ENCODE results near the gene TBL3. TPM values are rescaled to one million over a fixed set of nuclear protein-coding genes. Genes with fewer than 3 reads are reported as not detected.
A peak's percentile ranks its signal among the peaks of the same experiment; 100 is the strongest.

TBL3 gene
- polyA plus RNA-seq, 1 donor (not counting 4 experiments of a cell fraction or from before 2014, with no cell fraction given): 27.8 TPM

DNA sequence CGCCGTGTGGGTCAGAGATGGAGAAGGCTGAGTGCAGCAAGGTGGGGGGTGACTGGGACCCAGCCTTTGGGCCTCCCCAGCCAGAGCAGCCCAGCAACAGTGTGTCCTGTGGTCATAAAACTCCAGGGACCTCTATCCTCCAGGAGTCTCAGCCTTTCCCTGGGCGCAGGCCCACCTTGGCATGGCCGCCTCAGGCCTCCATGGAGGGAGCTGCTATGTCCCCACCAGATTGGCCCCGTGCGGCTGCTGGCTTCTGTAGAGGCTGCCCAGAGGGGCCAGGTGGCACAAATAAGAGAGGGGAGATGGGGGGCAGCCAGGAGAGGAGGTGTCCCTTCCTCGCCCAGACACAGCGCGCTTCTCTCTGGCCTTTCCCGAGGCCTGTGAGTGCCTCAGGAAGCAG, 15.3 kb downstream of the TBL3 start:
- Histone ChIP-seq H3K79me2 (ENCODE audit: control insufficient read depth, insufficient read depth, low read length) (peaks cover 2% of the 10 kb centered on the region), H3K4me1 (ENCODE audit: control insufficient read depth, extremely low read depth, insufficient read depth, low read length) (peaks cover 34% of the 10 kb centered on the region), H3K9me1 (ENCODE audit: control insufficient read depth, extremely low read depth, insufficient read depth, low read length) (peaks cover 2% of the 10 kb centered on the region), H3K36me3 (ENCODE audit: control insufficient read depth in 2 of 2, extremely low read depth in 1 of 2, insufficient read depth in 2 of 2, low read length in 2 of 2) (peaks cover 7 to 14% of the 10 kb centered on the region in 2 experiments), H3K9ac (ENCODE audit: control insufficient read depth, extremely low read depth, insufficient read depth, low read length) (no peak overlapping the region), H2AFZ (ENCODE audit: control insufficient read depth, low read length) (no peak overlapping the region), H3K9me3 (ENCODE audit: control insufficient read depth, low read depth, low read length) (no peaks in the 10 kb centered on the region), H4K20me1 (ENCODE audit: control insufficient read depth, extremely low read depth, insufficient read depth, low read length) (no peaks in the 10 kb centered on the region), H3K27ac (ENCODE audit: control insufficient read depth, insufficient read depth, low read length) (no peak overlapping the region), H3K4me3 (ENCODE audit: control insufficient read depth in 2 of 3, extremely low read depth in 1 of 3, insufficient read depth in 2 of 3, low read depth in 1 of 3, low read length in 3 of 3) (no peak overlapping the region), H3K27me3 (ENCODE audit: control insufficient read depth, extremely low read depth, insufficient read depth, low read length) (peaks cover 45% of the 10 kb centered on the region), H3K4me2 (ENCODE audit: control insufficient read depth, extremely low read depth, insufficient read depth, low read depth, low read length) (no peak overlapping the region)
- TF ChIP-seq EZH2 (IDR thresholded peaks at IDR 0.05; ENCODE audit: low read length): no peak
- TF ChIP-seq, protein P1, sequence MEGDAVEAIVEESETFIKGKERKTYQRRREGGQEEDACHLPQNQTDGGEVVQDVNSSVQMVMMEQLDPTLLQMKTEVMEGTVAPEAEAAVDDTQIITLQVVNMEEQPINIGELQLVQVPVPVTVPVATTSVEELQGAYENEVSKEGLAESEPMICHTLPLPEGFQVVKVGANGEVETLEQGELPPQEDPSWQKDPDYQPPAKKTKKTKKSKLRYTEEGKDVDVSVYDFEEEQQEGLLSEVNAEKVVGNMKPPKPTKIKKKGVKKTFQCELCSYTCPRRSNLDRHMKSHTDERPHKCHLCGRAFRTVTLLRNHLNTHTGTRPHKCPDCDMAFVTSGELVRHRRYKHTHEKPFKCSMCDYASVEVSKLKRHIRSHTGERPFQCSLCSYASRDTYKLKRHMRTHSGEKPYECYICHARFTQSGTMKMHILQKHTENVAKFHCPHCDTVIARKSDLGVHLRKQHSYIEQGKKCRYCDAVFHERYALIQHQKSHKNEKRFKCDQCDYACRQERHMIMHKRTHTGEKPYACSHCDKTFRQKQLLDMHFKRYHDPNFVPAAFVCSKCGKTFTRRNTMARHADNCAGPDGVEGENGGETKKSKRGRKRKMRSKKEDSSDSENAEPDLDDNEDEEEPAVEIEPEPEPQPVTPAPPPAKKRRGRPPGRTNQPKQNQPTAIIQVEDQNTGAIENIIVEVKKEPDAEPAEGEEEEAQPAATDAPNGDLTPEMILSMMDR (optimal IDR thresholded peaks at IDR 0.05 in 1 of 3, IDR thresholded peaks at IDR 0.05 in 1 of 3, conservative IDR thresholded peaks at IDR 0.05 in 1 of 3; ENCODE audit: extremely low read depth in 1 of 3, insufficient read depth in 2 of 3, low read length in 3 of 3): no peak
- DNase-seq (ENCODE audit: low read depth, low spot score) (no peak), FAIRE-seq (no peak)
- dilution Hi-C loops (cut with MboI; ENCODE audit: extremely low pct_ligation_motif_present, low sequenced_read_pairs): no loop called here

DNA sequence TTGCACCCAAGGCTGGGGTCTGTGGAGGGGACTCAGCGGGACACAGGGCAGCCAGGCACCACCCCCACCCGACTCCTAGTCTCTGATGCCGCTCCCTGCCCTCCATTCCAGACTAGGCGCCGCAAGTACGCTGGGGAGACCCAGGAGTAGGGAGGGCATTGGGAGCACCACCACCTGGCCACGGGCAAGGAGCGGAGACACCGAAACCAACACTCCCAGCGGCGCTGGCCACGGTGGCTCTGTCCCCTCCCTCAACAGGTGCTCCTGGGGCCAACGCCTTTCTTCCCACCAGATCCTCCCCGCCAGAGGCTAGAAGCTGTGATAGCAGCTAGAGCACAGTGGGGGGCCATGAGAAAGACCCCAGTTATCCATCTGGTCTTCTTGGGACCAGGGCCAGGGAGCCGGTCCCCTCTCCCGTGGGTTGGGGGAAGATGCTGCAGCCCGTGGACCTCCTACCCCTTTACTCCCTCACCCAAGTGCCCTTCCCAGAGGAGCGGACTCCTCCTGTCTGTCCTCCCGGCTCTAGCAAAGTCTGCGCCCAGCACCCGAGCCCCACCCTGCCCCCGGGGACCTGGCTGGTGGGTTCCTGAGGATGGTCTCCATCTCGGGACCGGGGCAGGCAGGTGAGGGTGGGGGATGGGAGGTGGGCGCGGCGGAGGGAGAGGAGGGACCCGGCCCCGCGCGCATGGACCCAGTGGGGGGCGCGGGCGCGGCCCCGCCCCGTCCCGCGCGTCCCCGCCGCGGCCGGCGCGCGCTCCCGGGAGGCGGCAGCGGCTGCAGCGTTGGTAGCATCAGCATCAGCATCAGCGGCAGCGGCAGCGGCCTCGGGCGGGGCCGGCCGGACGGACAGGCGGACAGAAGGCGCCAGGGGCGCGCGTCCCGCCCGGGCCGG, 17.6 kb downstream of the TBL3 start, which contains the start of gene SYNGR3:
TSS of gene SYNGR3 (plus strand) at position 762 of the 892 bp plus-strand sequence. CDS start 133 bp downstream, outside the sequence.
- Histone ChIP-seq H4K20me1 (ENCODE audit: control insufficient read depth, extremely low read depth, insufficient read depth, low read length) (no peaks in the 10 kb centered on the region), H3K4me2 (ENCODE audit: control insufficient read depth, extremely low read depth, insufficient read depth, low read depth, low read length) (peak within 1 kb of the TSS; percentile 66), H3K27me3 (ENCODE audit: control insufficient read depth, extremely low read depth, insufficient read depth, low read length) (peaks cover 30% of the 10 kb centered on the region), H3K9ac (ENCODE audit: control insufficient read depth, extremely low read depth, insufficient read depth, low read length) (peak within 1 kb of the TSS; percentile 28), H2AFZ (ENCODE audit: control insufficient read depth, low read length) (no peak within 1 kb of the TSS), H3K4me3 (ENCODE audit: control insufficient read depth in 2 of 3, extremely low read depth in 1 of 3, insufficient read depth in 2 of 3, low read depth in 1 of 3, low read length in 3 of 3) (peak within 1 kb of the TSS in 2 of 3 experiments; percentile 20 to 53), H3K4me1 (ENCODE audit: control insufficient read depth, extremely low read depth, insufficient read depth, low read length) (peaks cover 38% of the 10 kb centered on the region), H3K9me1 (ENCODE audit: control insufficient read depth, extremely low read depth, insufficient read depth, low read length) (peaks cover 2% of the 10 kb centered on the region), H3K27ac (ENCODE audit: control insufficient read depth, insufficient read depth, low read length) (no peak within 1 kb of the TSS), H3K36me3 (ENCODE audit: control insufficient read depth in 2 of 2, extremely low read depth in 1 of 2, insufficient read depth in 2 of 2, low read length in 2 of 2) (peaks cover 7 to 14% of the 10 kb centered on the region in 2 experiments), H3K9me3 (ENCODE audit: control insufficient read depth, low read depth, low read length) (no peaks in the 10 kb centered on the region), H3K79me2 (ENCODE audit: control insufficient read depth, insufficient read depth, low read length) (peaks cover 2% of the 10 kb centered on the region)
- peak; percentile 82 for TF ChIP-seq EZH2 (IDR thresholded peaks at IDR 0.05; ENCODE audit: low read length)
- TF ChIP-seq, protein P1 (optimal IDR thresholded peaks at IDR 0.05 in 1 of 3, IDR thresholded peaks at IDR 0.05 in 1 of 3, conservative IDR thresholded peaks at IDR 0.05 in 1 of 3; ENCODE audit: extremely low read depth in 1 of 3, insufficient read depth in 2 of 3, low read length in 3 of 3): no peak
- FAIRE-seq (no peak), DNase-seq (ENCODE audit: low read depth, low spot score) (no peak)
- dilution Hi-C loops (cut with MboI; ENCODE audit: extremely low pct_ligation_motif_present, low sequenced_read_pairs): no loop called here

Measured in keratinocyte (primary cell).